Measurements from ENCODE around the gene DNMBP.
"Not testable (repeated sequence)": the region's sequence is repeated elsewhere in the genome, so short reads cannot be mapped to it uniquely, and the experiment has no call there.

The DNMBP gene

GRCh38 chr10:100014071-100014762 is 4.5 kb upstream of the DNMBP start:
- no peak for DNase-seq

GRCh38 chr10:100013621-100014020 is 3.9 kb upstream of the DNMBP start:
- no peak for DNase-seq

- DNase-seq, result not testable (repeated sequence)
These were observed 2.2 kb upstream of the DNMBP start for GRCh38 chr10:100011906-100012305.

- DNase-seq, result peak in 44 of 58 donors; percentile 11 to 77 (median 50)
These were observed 409 bp downstream of the DNMBP start for GRCh38 chr10:100009283-100009792.

GRCh38 chr10:100008708-100009282 is 952 bp downstream of the DNMBP start:
- DNase-seq, result no peak

GRCh38 chr10:100008142-100008522 is 1.6 kb downstream of the DNMBP start:
- no peak for DNase-seq

GRCh38 chr10:100007231-100008141 is 2.3 kb downstream of the DNMBP start:
- DNase-seq, result no peak

GRCh38 chr10:100006243-100006886 is 3.4 kb downstream of the DNMBP start:
- no peak for DNase-seq

GRCh38 chr10:100004805-100005510 is 4.8 kb downstream of the DNMBP start:
- DNase-seq, result no peak

GRCh38 chr10:100000109-100000644 is 9.6 kb downstream of the DNMBP start:
- no peak for DNase-seq

GRCh38 chr10:99999319-100000108 is 10.2 kb downstream of the DNMBP start:
- DNase-seq, result no peak

GRCh38 chr10:99998889-99999288 is 10.9 kb downstream of the DNMBP start:
- no peak for DNase-seq

- no peak for DNase-seq
These were observed 12.8 kb downstream of the DNMBP start for GRCh38 chr10:99996671-99997648.

GRCh38 chr10:99995713-99996112 is 14.0 kb downstream of the DNMBP start:
- no peak for DNase-seq

- DNase-seq, result no peak
These were observed 14.5 kb downstream of the DNMBP start for GRCh38 chr10:99995269-99995668.

- no peak for DNase-seq
These were observed 14.9 kb downstream of the DNMBP start for GRCh38 chr10:99994801-99995200.

GRCh38 chr10:99993701-99994689 is 15.8 kb downstream of the DNMBP start:
- DNase-seq, result peak in 12 of 58 donors; percentile 1 to 37 (median 8)

Data from anterior cingulate cortex (tissue), 58 donors.